Adrenal gland (tissue), 19 donors: ENCODE measurements around the gene STN1. TPM values are rescaled to one million over a fixed set of nuclear protein-coding genes. Genes with fewer than 3 reads are reported as not detected.

ENCODE experiments used
- DNase-seq, 7 donors: peaks; one replicate each; pipeline ENCODE4 v3.0.0-alpha.2; 2019 to 2020
- H3K27ac ChIP-seq, 5 donors: fragments of 200-600 bp; sonication (generic) in 4 of 5; 1 replicate in 3 of 5; 2 replicates in 2 of 5; pipeline versions ENCODE4 v1.5.1 to v1.8.0; 2016 to 2020; ENCODE audit warnings: mild to moderate bottlenecking in 1 of 5
- H3K27me3 ChIP-seq: fragments of 200-600 bp; 2 replicates; pipeline ENCODE4 v1.8.0; 2021
- H3K36me3 ChIP-seq, 2 donors: fragments of 200-600 bp; replicated peaks in 1 of 2; 1 replicate in 1 of 2; 2 replicates in 1 of 2; pipeline versions ENCODE4 v1.5.1 to v1.8.0; 2018 to 2022
- H3K4me1 ChIP-seq, 2 donors: fragments of 200-600 bp; replicated peaks in 1 of 2; 1 replicate in 1 of 2; 2 replicates in 1 of 2; pipeline versions ENCODE4 v1.5.1 to v1.8.0; 2018 to 2021
- H3K4me3 ChIP-seq, 4 donors: fragments of 200-600 bp; sonication (generic) in 3 of 4; one replicate each; pipeline ENCODE4 v1.5.1; 2016 to 2018
- H3K9me3 ChIP-seq, 3 donors: fragments of 200-600 bp; sonication (generic) in 1 of 3; replicated peaks in 1 of 3; 1 replicate in 2 of 3; 2 replicates in 1 of 3; pipeline versions ENCODE4 v1.5.1 to v1.8.0; 2016 to 2021
- CTCF ChIP-seq, 6 experiments: fragments of 450-650 bp in 4 of 6; fragments of 200-600 bp in 2 of 6; sonication (generic) in 1 of 6; IDR thresholded peaks; 1 replicate in 5 of 6; 2 replicates in 1 of 6; pipeline versions ENCODE4 v1.5.1 to v1.8.0; 2016 to 2021; ENCODE audit warnings: antibody characterized with exemption in 6 of 6, mild to moderate bottlenecking in 2 of 6, moderate library complexity in 1 of 6
- POLR2A ChIP-seq, 2 donors: fragments of 450-650 bp; IDR thresholded peaks; one replicate each; pipeline ENCODE4 v1.6.1; 2017; ENCODE audit warnings: antibody characterized with exemption in 2 of 2, mild to moderate bottlenecking in 2 of 2, moderate library complexity in 1 of 2
- WGBS, 4 donors: extraction: QIAGEN DNeasy Blood & Tissue Kit in 2 of 4; methylation state at CpG; one replicate each; pipeline versions ENCODE4 v1.1.5 to v1.1.7; 2013 to 2017; 5-methylcytosine and 5-hydroxymethylcytosine counted together
- intact Hi-C, 2 donors: fragments of 100-400 bp; cut with DNase I; formaldehyde crosslinking; loops; one replicate each; pipeline versions ENCODE4 v1.14.1 to v1.15.0; 2022 to 2023
- long read RNA-seq, 10 donors: library from polyadenylated mRNA in 3 of 10; unstranded in 2 of 10; stranded (forward) in 1 of 10; transcript quantifications; one replicate each; pipeline ENCODE4 v2.0.0 and lab custom pipeline, GENCODE V29; 2021 to 2026
- polyA plus RNA-seq, 3 donors: library from polyadenylated mRNA; stranded (reverse); fragments of 200-250 nt in 2 of 3; fragments of 350-450 nt in 1 of 3; fragmentation: Illumina TruSeq in 1 of 3; extraction: RNeasy Lipid Tissue Mini Kit (QIAGEN cat#74804) in 1 of 3; gene quantifications; one replicate each; pipeline ENCODE4 v1.2.3, GENCODE V29; 2013 to 2014
- total RNA-seq, 9 donors: library from RNA; depleted of rRNA in 4 of 9; stranded (reverse); fragments of >200 nt in 4 of 9; fragments of 120-200 nt in 1 of 9; fragmentation: NEBNext Ultra II Directional in 1 of 9; extraction: Animal tissue kit (Norgen Biotek cat#: 25700) in 1 of 9; gene quantifications; one replicate each; pipeline versions ENCODE4 v1.1.0 to v1.2.4, GENCODE V29; 2013 to 2023
- donor health status: healthy with polysubstance abuse.
- donor health status: Bipolar disorder and iron deficiency.
- donor health status: DM: yes; HTN: yes; CAD: no.
- donor health status: DM: no; HTN: no; CAD: no.
- donor health status: DM: no; HTN: no; CAD: no.
- donor health status: DM: yes; HTN: yes; CAD: no.

The STN1 gene, protein sequence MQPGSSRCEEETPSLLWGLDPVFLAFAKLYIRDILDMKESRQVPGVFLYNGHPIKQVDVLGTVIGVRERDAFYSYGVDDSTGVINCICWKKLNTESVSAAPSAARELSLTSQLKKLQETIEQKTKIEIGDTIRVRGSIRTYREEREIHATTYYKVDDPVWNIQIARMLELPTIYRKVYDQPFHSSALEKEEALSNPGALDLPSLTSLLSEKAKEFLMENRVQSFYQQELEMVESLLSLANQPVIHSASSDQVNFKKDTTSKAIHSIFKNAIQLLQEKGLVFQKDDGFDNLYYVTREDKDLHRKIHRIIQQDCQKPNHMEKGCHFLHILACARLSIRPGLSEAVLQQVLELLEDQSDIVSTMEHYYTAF
- total RNA-seq (10 to 100 TPM; 24.5 to 73.6 (median 37.5) TPM), polyA plus RNA-seq (10 to 100 TPM; 14.8 to 38.5 (median 18.8) TPM)
- long read RNA-seq, donor 1, transcript STN1-201 (10 exons, 1,417 nt): major isoform, 20 of 21 reads
- long read RNA-seq, donor 1, partial matches to known transcripts: 0 of 21 reads
- long read RNA-seq, donor 1, other reads (novel, unspliced or antisense): 0 of 21 reads
- long read RNA-seq, donor 2, transcript STN1-201 (10 exons, 1,417 nt): major isoform, 19 of 22 reads
- long read RNA-seq, donor 2, partial matches to known transcripts: 0 of 22 reads
- long read RNA-seq, donor 2, other reads (novel, unspliced or antisense): 0 of 22 reads
- long read RNA-seq, donor 3, transcript STN1-201 (10 exons, 1,417 nt): major isoform, 19 of 22 reads
- long read RNA-seq, donor 3, partial matches to known transcripts: 0 of 22 reads
- long read RNA-seq, donor 3, other reads (novel, unspliced or antisense): 0 of 22 reads
- long read RNA-seq, donor 4, transcript STN1-202 (9 exons, 1,311 nt): minor isoform, 8 of 38 reads
- long read RNA-seq, donor 4, transcript STN1-201 (10 exons, 1,417 nt): major isoform, 25 of 38 reads
- long read RNA-seq, donor 4, partial matches to known transcripts: 1 of 38 reads
- long read RNA-seq, donor 4, other reads (novel, unspliced or antisense): 3 of 38 reads
- long read RNA-seq, donor 5, transcript STN1-202 (9 exons, 1,311 nt): minor isoform, 8 of 47 reads
- long read RNA-seq, donor 5, transcript STN1-201 (10 exons, 1,417 nt): major isoform, 31 of 47 reads
- long read RNA-seq, donor 5, partial matches to known transcripts: 2 of 47 reads
- long read RNA-seq, donor 5, other reads (novel, unspliced or antisense): 4 of 47 reads
- long read RNA-seq, donor 6, transcript STN1-201 (10 exons, 1,417 nt): major isoform, 8 of 12 reads
- long read RNA-seq, donor 6, partial matches to known transcripts: 0 of 12 reads
- long read RNA-seq, donor 6, other reads (novel, unspliced or antisense): 0 of 12 reads
- long read RNA-seq, donor 7, transcript STN1-201 (10 exons, 1,417 nt): major isoform, 6 of 11 reads
- long read RNA-seq, donor 7, partial matches to known transcripts: 5 of 11 reads
- long read RNA-seq, donor 7, other reads (novel, unspliced or antisense): 0 of 11 reads
- long read RNA-seq, donor 8, transcript STN1-201 (10 exons, 1,417 nt): major isoform, 14 of 17 reads
- long read RNA-seq, donor 8, partial matches to known transcripts: 0 of 17 reads
- long read RNA-seq, donor 8, other reads (novel, unspliced or antisense): 0 of 17 reads
- long read RNA-seq, donor 9, transcript STN1-201 (10 exons, 1,417 nt): major isoform, 22 of 28 reads
- long read RNA-seq, donor 9, partial matches to known transcripts: 0 of 28 reads
- long read RNA-seq, donor 9, other reads (novel, unspliced or antisense): 0 of 28 reads
- long read RNA-seq, donor 10, transcript STN1-201 (10 exons, 1,417 nt): major isoform, 5 of 7 reads
- long read RNA-seq, donor 10, partial matches to known transcripts: 0 of 7 reads
- long read RNA-seq, donor 10, other reads (novel, unspliced or antisense): 0 of 7 reads

GRCh38 chr10:103918053-103918846 is at the start of gene STN1:
Gene STN1 (minus strand): TSS chr10:103918184. CDS start chr10:103917594, 590 bp downstream.
- WGBS, 4 donors: 1% methylated on average over 21 to 53 of the region's 53 CpGs
- TF ChIP-seq CTCF (IDR thresholded peaks at IDR 0.05): peak in 4 of 6 experiments; percentile 24 to 45 (median 34)
- TF ChIP-seq POLR2A (IDR thresholded peaks at IDR 0.05): peak; percentile 94 to 98
- no peaks in the 10 kb centered on the region for H3K27me3 ChIP-seq
- H3K36me3 ChIP-seq: no peaks in the 10 kb centered on the region
- peak; percentile 97 to 99 (median 98) for DNase-seq
- peaks cover 28 to 31% of the 10 kb centered on the region in 2 donors for H3K4me1 ChIP-seq
- peak within 1 kb of the TSS; percentile 3 to 85 (median 71) for H3K4me3 ChIP-seq
- intact Hi-C loops: loop anchor here in 1 of 2 donors (5.0 kb wide), 1 partner anchor 49 kb away; the partner anchor contains the start of gene SLK
- H3K9me3 ChIP-seq: no peaks in the 10 kb centered on the region
- peak within 1 kb of the TSS; percentile 84 to 97 (median 91) for H3K27ac ChIP-seq

- H3K4me1 ChIP-seq: peaks cover 20 to 38% of the 10 kb centered on the region in 2 donors
- intact Hi-C loops: loop anchor here in 1 of 2 donors (5.0 kb wide), 1 partner anchor 50 kb away; the partner anchor contains the start of gene STN1
- no peaks in the 10 kb centered on the region for H3K36me3 ChIP-seq
- DNase-seq: peak in 5 of 7 donors; percentile 17 to 34 (median 24)
- H3K27me3 ChIP-seq: no peaks in the 10 kb centered on the region
- H3K4me3 ChIP-seq: peak overlapping the region; percentile 52 to 99 (median 68)
- H3K9me3 ChIP-seq: no peaks in the 10 kb centered on the region
- 0% methylated on average over 18 to 55 of the region's 55 CpGs for WGBS, 4 donors
- TF ChIP-seq CTCF (IDR thresholded peaks at IDR 0.05): peak in 1 of 6 experiments; percentile 33
- TF ChIP-seq POLR2A (IDR thresholded peaks at IDR 0.05): peak in 1 of 2 donors; percentile 40
- H3K27ac ChIP-seq: peak overlapping the region; percentile 24 to 98 (median 95)
These were observed 49.6 kb upstream of the STN1 start for GRCh38 chr10:103967448-103968071.
